Neuronal stem cell (in vitro differentiated cells): ENCODE data around the gene KIAA1671.

Experiments
- DNase-seq: peaks from one replicate; pipeline ENCODE4 v3.0.0-alpha.2; 2013; ENCODE audit warnings: low spot score
- H2AFZ ChIP-seq: one replicate; pipeline ENCODE4 v1.6.1; 2013; ENCODE audit warnings: mild to moderate bottlenecking, low read length, inconsistent platforms
- H2AK5ac ChIP-seq: 2 replicates; pipeline ENCODE4 v1.6.1; 2013; ENCODE audit warnings: low read depth, mild to moderate bottlenecking, inconsistent platforms, low read length, moderate library complexity, mixed read lengths
- H2BK120ac ChIP-seq: 2 replicates; pipeline ENCODE4 v1.6.1; 2013; ENCODE audit warnings: low read depth, mild to moderate bottlenecking, inconsistent platforms, low read length, moderate library complexity, mixed read lengths
- H2BK12ac ChIP-seq: one replicate; pipeline ENCODE4 v1.6.1; 2013; ENCODE audit warnings: low read length, inconsistent platforms
- H2BK15ac ChIP-seq: 2 replicates; pipeline ENCODE4 v1.6.1; 2013; ENCODE audit warnings: mild to moderate bottlenecking, low read length, inconsistent platforms, mixed read lengths
- H2BK5ac ChIP-seq: one replicate; pipeline ENCODE4 v1.6.1; 2013; ENCODE audit warnings: inconsistent platforms, mild to moderate bottlenecking, low read length, moderate library complexity
- H3K14ac ChIP-seq: one replicate; pipeline ENCODE4 v1.6.1; 2013; ENCODE audit warnings: low read length, inconsistent platforms
- H3K18ac ChIP-seq: 2 replicates; pipeline ENCODE4 v1.6.1; 2013; ENCODE audit warnings: low read length, inconsistent platforms
- H3K23ac ChIP-seq: 2 replicates; pipeline ENCODE4 v1.6.1; 2013; ENCODE audit warnings: low read depth, mild to moderate bottlenecking, mixed read lengths, low read length, inconsistent platforms; ENCODE audit not compliant: poor library complexity
- H3K27ac ChIP-seq: replicated peaks from 3 replicates; pipeline ENCODE4 v1.5.1; 2013; ENCODE audit warnings: low read length, inconsistent platforms
- H3K27me3 ChIP-seq, 3 experiments: 2 replicates each; pipeline ENCODE4 v1.6.1; 2013; ENCODE audit warnings: low read length in 3 of 3, mild to moderate bottlenecking in 2 of 3, inconsistent platforms in 1 of 3, low read depth in 1 of 3, mixed read lengths in 1 of 3, moderate library complexity in 1 of 3; ENCODE audit not compliant: control insufficient read depth in 3 of 3, insufficient read depth in 3 of 3
- H3K36me3 ChIP-seq, 2 donors: replicated peaks in 1 of 2; 2 replicates each; pipeline ENCODE4 v1.6.1; 2013; ENCODE audit warnings: low read length in 2 of 2; ENCODE audit not compliant: control insufficient read depth in 2 of 2, insufficient read depth in 2 of 2
- H3K4ac ChIP-seq: 2 replicates; pipeline ENCODE4 v1.6.1; 2013; ENCODE audit warnings: inconsistent platforms, mild to moderate bottlenecking, low read length, moderate library complexity
- H3K4me1 ChIP-seq, 2 donors: 1 replicate in 1 of 2; 2 replicates in 1 of 2; pipeline ENCODE4 v1.6.1; 2013; ENCODE audit warnings: low read length in 2 of 2, low read depth in 1 of 2; ENCODE audit not compliant: control insufficient read depth in 2 of 2, insufficient read depth in 1 of 2
- H3K4me2 ChIP-seq: one replicate; pipeline ENCODE4 v1.6.1; 2013; ENCODE audit warnings: mild to moderate bottlenecking, low read length, inconsistent platforms; ENCODE audit not compliant: insufficient read depth, poor library complexity, severe bottlenecking
- H3K4me3 ChIP-seq, 2 donors: 2 replicates each; pipeline ENCODE4 v1.5.1; 2013; ENCODE audit warnings: low read length in 2 of 2, mild to moderate bottlenecking in 2 of 2, inconsistent platforms in 1 of 2, moderate library complexity in 1 of 2
- H3K79me1 ChIP-seq: one replicate; pipeline ENCODE4 v1.6.1; 2013; ENCODE audit warnings: low read depth, mild to moderate bottlenecking, inconsistent platforms, low read length, moderate library complexity
- H3K9ac ChIP-seq: one replicate; pipeline ENCODE4 v1.6.1; 2013; ENCODE audit warnings: mild to moderate bottlenecking, low read depth, low read length, inconsistent platforms; ENCODE audit not compliant: poor library complexity
- H3K9me3 ChIP-seq, 2 donors: replicated peaks in 1 of 2; 2 replicates each; pipeline versions ENCODE3 to v1.6.1; 2013; ENCODE audit warnings: low read length in 2 of 2, mild to moderate bottlenecking in 2 of 2, inconsistent platforms in 1 of 2, low read depth in 1 of 2, mixed read lengths in 1 of 2, moderate library complexity in 1 of 2; ENCODE audit not compliant: control insufficient read depth in 2 of 2, insufficient read depth in 1 of 2
- H4K8ac ChIP-seq: one replicate; pipeline ENCODE4 v1.6.1; 2013; ENCODE audit warnings: low read depth, mild to moderate bottlenecking, inconsistent platforms, low read length, moderate library complexity
- H4K91ac ChIP-seq: one replicate; pipeline ENCODE4 v1.6.1; 2013; ENCODE audit warnings: low read length, low read depth, mild to moderate bottlenecking, inconsistent platforms; ENCODE audit not compliant: poor library complexity
- WGBS, 2 donors: extraction: QIAGEN DNeasy Blood & Tissue Kit; methylation state at CpG; one replicate each; pipeline ENCODE4 v1.1.7; 2013; ENCODE audit warnings: missing lambda C conversion rate in 2 of 2, mixed read lengths in 1 of 2; ENCODE audit not compliant: insufficient read length in 2 of 2, insufficient replicate concordance in 1 of 2; ENCODE audit errors: extremely low coverage in 2 of 2; 5-methylcytosine and 5-hydroxymethylcytosine counted together

KIAA1671 gene

DNA sequence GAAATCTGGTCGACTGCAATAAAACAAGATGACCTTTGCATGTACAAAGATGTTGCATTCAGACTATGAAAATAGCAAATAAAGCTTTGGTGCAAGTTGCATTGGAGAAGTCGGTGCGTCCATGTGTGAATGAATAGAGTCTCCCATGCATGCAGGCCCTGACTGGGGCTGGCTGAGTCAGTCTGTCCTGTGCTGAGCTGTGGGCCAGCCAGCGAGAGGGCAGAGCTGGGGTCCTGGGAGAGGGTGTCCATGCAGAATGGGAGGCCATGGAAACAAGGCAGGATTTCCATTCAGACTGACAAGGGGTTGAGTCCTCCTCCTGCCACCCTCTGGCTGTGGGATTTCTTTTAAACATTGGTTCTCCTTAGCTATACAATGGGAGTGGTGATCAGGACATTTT is 244.8 kb downstream of the KIAA1671 start:
- Histone ChIP-seq H3K27ac (no peak overlapping the region), H3K4me2 (no peak overlapping the region), H2BK12ac (no peak overlapping the region), H3K14ac (no peak overlapping the region), H3K9me3 (no peaks in the 10 kb centered on the region), H3K27me3 (no peaks in the 10 kb centered on the region), H2AFZ (no peak overlapping the region), H3K18ac (no peak overlapping the region), H4K8ac (no peak overlapping the region), H2BK5ac (no peak overlapping the region), H3K36me3 (peaks cover 4 to 7% of the 10 kb centered on the region in 2 donors), H3K79me1 (no peaks in the 10 kb centered on the region), H4K91ac (no peak overlapping the region), H2AK5ac (no peak overlapping the region), H2BK120ac (no peak overlapping the region), H3K4ac (no peak overlapping the region), H3K4me3 (no peak overlapping the region), H3K9ac (no peak overlapping the region), H2BK15ac (no peak overlapping the region), H3K4me1 (peaks cover 10% of the 10 kb centered on the region in 2 donors), H3K23ac (no peak overlapping the region)
- no peak for DNase-seq
- no CpG with 5 or more reads among the region's 4 CpGs for WGBS, 2 donors

DNA sequence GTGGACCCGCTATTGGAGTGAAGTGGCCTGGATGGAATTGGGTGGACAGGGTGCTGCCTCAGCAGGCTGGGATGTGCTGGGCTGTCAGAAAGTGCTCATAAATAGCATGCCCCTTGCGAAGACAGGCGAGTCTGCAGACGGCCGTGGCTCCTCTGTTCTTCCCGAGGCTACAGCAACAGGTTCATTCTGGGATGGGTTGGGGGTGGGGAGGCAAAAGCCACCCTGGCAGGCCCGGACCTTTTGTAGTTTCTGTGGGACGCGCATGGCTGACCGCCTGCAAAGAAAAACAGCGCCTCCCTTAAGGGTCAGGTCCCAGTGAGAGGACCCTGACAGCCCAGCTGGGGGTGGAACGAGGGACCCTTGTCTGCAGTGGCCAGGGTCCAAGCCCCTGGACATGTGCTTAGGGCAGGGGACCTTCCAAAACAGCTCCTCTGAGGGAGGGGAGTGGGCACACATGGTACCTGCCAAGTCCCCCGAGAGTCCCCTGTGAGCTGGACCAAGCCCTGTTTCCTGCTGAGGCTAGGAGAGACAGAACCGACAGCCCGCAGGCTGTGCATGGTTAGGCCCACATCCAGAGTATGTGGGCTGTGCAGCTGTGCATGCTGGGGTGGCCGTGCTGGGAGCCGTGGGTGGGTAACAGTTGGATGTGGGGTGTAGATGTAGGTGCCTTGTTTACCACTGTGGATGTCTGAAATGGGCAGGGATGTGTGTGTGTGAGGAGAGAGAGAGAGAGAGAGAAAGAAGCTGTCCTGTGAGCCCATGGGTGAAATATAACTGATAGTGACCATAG is 247.4 kb downstream of the KIAA1671 start, which contains the start of gene CRYBB3:
CRYBB3 (plus strand) TSS at position 128 of the 790 bp plus-strand sequence. CDS start 1,539 bp downstream, outside the sequence.
- Histone ChIP-seq H3K79me1 (no peaks in the 10 kb centered on the region), H3K18ac (peak within 1 kb of the TSS; percentile 60), H4K8ac (no peak within 1 kb of the TSS), H2BK15ac (no peak within 1 kb of the TSS), H3K4ac (no peak within 1 kb of the TSS), H3K27ac (no peak within 1 kb of the TSS), H3K9me3 (no peaks in the 10 kb centered on the region), H2BK12ac (no peak within 1 kb of the TSS), H3K4me2 (no peak within 1 kb of the TSS), H2AK5ac (no peak within 1 kb of the TSS), H2BK5ac (no peak within 1 kb of the TSS), H4K91ac (no peak within 1 kb of the TSS), H3K36me3 (no peaks in the 10 kb centered on the region), H3K27me3 (no peaks in the 10 kb centered on the region), H3K4me3 (no peak within 1 kb of the TSS), H3K9ac (peak within 1 kb of the TSS; percentile 73), H3K4me1 (peaks cover 10% of the 10 kb centered on the region in 2 donors), H3K14ac (peak within 1 kb of the TSS; percentile 51), H3K23ac (no peak within 1 kb of the TSS), H2BK120ac (no peak within 1 kb of the TSS), H2AFZ (no peak within 1 kb of the TSS)
- no CpG with 5 or more reads among the region's 17 CpGs for WGBS, 2 donors
- no peak for DNase-seq

DNA sequence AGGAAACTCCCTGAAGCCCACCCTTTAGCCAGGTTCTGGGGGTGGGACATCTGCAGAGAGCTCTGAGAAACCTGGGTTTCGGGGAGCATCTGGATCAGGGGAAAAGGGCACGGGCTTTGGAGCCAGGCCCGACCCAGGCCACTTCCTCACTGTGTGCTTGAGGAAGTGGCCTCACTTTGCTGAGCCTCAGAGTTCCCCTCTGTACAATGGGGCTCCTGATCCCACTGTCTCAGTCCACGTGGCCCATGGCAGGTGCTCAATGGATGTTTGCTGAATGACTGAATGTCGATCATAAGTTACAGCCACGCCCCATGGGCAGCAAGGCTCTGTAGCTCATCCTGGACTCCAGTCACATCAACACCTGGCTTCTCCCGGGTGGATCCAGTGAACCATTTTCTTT is 248.5 kb downstream of the KIAA1671 start:
- Histone ChIP-seq H4K8ac (no peak overlapping the region), H3K4me2 (no peak overlapping the region), H2BK120ac (no peak overlapping the region), H3K27ac (no peak overlapping the region), H3K4me3 (no peak overlapping the region), H2AFZ (no peak overlapping the region), H3K27me3 (no peaks in the 10 kb centered on the region), H2BK5ac (no peak overlapping the region), H3K36me3 (no peaks in the 10 kb centered on the region), H4K91ac (no peak overlapping the region), H3K79me1 (no peaks in the 10 kb centered on the region), H3K14ac (no peak overlapping the region), H3K9me3 (no peaks in the 10 kb centered on the region), H3K4me1 (peaks cover 10% of the 10 kb centered on the region in 2 donors), H2BK12ac (no peak overlapping the region), H2BK15ac (no peak overlapping the region), H3K18ac (no peak overlapping the region), H2AK5ac (no peak overlapping the region), H3K9ac (no peak overlapping the region), H3K4ac (no peak overlapping the region), H3K23ac (no peak overlapping the region)
- DNase-seq, result no peak
- no CpG with 5 or more reads among the region's 7 CpGs for WGBS, 2 donors

DNA sequence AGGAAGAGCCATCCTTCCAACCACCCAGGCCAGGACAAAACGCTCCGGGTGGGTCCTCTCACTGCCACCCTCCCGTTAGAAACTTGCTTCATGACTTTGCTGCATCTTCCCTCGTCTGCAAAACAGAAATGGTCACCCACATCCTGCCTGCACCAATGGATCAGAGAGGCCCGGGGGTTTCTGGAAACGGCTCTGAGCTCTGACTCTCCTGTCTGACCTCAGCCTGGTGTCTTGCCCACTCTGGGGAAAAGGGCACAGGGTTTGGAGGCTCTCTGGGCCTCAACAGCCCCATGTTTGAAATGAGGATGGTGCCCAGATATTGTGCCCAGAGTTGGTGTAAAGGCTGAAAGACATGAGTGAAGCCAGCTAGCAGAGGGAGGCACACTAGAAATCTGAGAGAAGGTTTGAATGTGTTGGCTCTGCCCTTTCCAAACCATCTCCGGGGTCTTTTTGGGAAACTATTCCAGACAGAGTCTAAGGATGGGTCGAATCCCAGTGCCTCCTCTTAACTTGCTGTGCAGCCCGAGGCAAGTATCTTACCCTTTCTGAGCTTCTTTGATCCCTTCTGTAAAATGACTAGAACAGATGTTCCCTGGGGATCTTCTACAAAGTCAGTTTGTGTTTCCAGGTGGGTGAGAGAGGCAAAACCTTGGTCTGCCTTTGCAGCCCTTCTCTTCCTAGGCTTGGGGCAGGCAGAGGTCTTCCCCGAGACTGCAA is 249.2 kb downstream of the KIAA1671 start:
- Histone ChIP-seq H4K91ac (no peak overlapping the region), H3K9ac (no peak overlapping the region), H4K8ac (no peak overlapping the region), H3K4me3 (no peak overlapping the region), H3K18ac (no peak overlapping the region), H2BK12ac (no peak overlapping the region), H3K79me1 (no peaks in the 10 kb centered on the region), H3K9me3 (no peaks in the 10 kb centered on the region), H2BK15ac (no peak overlapping the region), H3K4me1 (peaks cover 10% of the 10 kb centered on the region in 2 donors), H3K27ac (no peak overlapping the region), H3K4ac (no peak overlapping the region), H2AK5ac (no peak overlapping the region), H3K27me3 (no peaks in the 10 kb centered on the region), H2BK120ac (no peak overlapping the region), H2AFZ (no peak overlapping the region), H3K36me3 (no peaks in the 10 kb centered on the region), H3K4me2 (no peak overlapping the region), H2BK5ac (no peak overlapping the region), H3K14ac (no peak overlapping the region), H3K23ac (no peak overlapping the region)
- no peak for DNase-seq
- WGBS, 2 donors, result no CpG with 5 or more reads among the region's 10 CpGs
